Measurements from ENCODE around the gene ELL3.
A peak's percentile ranks its signal among the peaks of the same experiment; 100 is the strongest.
"Not testable (repeated sequence)": the region's sequence is repeated elsewhere in the genome, so short reads cannot be mapped to it uniquely, and the experiment has no call there.

ELL3 gene, protein sequence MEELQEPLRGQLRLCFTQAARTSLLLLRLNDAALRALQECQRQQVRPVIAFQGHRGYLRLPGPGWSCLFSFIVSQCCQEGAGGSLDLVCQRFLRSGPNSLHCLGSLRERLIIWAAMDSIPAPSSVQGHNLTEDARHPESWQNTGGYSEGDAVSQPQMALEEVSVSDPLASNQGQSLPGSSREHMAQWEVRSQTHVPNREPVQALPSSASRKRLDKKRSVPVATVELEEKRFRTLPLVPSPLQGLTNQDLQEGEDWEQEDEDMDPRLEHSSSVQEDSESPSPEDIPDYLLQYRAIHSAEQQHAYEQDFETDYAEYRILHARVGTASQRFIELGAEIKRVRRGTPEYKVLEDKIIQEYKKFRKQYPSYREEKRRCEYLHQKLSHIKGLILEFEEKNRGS

DNA sequence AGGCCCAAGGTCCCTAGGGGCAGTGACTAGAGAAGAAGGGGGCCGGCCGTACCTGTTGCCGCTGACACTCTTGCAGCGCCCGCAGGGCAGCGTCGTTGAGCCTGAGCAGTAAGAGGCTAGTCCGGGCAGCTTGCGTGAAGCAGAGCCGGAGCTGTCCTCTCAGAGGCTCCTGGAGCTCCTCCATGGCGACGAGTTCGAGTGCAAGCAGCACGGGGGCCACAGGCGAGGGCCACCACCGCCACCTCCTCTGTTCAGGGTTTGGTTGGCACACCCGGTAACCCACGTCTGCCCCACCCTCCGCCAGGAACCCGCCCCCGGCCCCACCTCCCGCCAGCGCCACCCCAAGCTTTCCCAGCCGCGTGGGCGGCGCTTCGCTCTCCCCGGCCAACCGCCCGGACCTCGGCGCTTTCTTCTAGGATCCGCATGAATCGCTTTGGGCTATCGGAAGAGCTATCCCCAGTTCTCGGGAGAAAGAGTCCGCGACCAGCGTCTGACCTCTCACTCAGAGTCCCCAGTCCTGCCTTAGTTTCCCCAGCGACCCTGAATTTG lies at the start of gene ELL3:
Gene ELL3, minus strand, starts transcription at position 249 of the 549 bp plus-strand sequence. Its CDS starts 65 bp downstream, at position 184.
- DNase-seq: peak; percentile 34

DNA sequence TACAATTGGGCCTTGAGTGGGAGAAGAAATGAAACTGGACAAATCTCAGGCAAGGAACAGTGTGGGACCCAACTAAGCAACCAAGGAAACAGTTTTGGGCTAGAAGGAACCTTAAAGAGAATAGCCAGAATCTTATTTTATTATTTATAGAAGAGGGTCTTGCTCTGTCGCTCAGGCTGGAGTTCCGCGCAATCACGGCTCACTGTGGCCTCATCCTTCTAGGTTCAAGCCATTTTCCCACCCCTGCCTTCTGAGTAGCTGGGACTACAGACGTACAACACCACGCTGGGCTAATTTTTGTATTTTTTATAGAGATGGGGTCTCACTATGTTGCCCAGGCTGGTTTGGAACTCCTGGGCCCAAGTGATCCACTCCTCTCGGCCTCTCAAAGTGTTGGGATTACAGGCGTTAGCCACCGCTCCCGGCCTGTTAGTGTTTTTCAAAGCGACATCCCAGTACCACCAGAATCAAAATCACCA lies 49.3 kb upstream of the ELL3 start:
- DNase-seq: no peak

- not testable (repeated sequence) for DNase-seq
Measured at GRCh38 chr15:43825305-43825704, 48.5 kb upstream of the ELL3 start.

DNA sequence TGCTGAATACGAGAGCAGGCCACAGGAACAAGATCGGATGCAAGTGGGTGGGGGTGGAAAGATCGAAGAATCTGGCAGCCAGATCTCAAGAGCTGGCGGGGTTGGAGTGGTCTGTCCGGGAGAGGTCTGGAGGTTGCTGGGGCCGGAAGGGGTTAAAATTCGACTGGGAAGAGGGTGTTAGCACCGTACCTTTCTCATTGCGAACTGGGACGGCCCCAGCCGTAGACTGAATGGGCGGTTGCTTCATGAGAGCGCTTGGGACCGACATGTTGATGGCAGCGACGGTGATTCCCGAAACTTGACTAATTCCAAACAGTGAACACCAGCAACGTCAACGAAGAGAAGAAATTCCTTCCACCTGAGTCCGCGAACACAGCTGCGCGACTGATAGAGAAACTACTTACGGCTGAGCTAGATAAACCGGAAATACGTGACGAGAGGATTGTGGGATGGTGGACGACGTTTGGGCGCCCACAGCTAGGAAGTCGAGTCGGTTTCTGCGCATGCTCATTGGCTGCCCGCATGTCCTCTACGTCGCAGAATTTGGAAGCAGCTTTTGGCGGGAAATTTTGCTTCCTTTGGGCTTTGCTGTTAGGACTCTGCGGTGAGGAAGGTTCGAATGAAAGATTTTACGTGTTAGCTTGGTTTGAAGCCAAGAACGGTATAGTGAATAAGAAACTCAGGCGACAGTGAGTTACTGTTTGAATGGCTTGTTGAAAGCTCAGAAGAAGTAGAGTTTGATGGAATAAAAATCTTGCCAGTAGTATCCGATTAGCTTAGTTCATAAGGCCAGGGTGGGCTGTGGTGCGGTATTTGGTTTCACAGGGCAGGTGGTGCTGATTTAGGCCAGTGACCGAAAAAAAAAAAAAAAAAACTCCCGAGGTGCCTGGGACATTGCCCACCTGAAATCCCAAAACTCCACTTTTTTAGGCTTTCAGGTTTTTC lies 47.8 kb upstream of the ELL3 start, which contains the start of gene MFAP1:
Gene MFAP1, minus strand, starts transcription at position 389 of the 945 bp plus-strand sequence. Its CDS starts 121 bp downstream, at position 268.
- peak; percentile 97 for DNase-seq

DNA sequence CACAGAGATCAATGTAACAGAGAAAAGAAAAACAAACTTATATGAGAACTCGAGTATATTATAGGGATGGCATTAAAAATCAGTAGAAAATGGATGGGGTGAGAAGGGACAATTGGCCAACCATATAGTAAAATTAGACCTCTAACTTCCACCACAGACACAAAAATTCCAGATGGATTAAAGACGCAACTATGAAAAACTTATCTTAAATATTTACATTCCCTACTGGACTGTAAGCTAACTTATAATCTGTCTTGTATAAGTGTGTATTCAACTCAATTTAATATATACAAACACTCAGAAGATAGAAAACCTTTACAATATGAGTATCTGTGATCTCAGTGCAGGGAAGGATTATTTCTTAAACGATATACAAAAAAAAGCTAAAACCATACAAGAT lies 44.7 kb upstream of the ELL3 start:
- no peak for DNase-seq

DNA sequence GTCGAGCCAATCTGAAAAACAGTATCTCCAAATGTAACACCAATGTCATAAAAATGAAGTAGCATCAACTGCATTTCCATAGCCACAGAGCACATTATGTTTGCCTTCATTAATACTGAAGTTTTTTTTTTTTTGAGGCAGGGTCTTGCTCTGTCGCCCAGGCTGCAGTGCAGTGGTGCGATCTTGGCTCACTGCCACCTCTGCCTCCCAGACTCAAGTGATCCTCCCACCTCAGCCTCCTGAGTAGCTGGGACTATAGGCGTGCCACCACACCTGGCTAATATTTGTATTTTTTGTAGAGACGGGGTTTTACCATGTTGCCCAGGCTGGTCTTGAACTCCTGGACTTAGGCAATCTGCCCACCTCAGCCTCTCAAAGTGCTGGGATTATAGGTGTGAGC lies 38.3 kb upstream of the ELL3 start:
- not testable (repeated sequence) for DNase-seq

DNA sequence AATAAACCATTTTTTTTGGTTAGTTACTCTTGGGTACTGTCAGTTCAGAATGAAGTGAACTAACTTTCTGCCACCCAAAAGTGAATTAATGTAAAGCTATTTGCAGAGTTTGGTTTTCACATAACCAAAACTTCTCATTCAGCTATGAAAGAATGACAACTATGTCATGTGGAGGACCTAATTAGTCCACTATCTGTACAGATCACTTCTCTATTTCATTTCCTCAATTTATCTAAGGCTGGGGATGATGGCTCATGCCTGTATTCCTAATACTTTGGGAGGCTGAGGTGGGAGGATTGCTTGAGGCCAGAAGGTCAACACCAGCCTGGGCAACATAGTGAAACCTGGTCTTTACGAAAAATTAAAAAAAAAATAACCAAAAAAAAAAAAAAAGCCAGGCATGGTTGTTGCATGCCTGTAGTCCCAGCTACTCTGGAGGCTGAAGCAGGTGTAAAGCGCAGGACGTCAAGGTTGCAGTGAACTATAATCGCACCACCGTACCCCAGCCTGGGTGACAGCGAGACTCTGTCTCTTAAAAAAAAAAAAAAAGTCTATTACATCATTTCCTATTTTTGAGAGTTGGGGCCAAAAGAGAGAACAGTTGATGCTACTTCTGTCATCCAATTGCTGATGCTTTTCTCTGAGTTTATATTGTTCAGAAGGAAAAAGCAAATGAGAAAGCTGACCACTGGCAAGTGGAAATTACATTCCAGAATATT lies 32.4 kb upstream of the ELL3 start:
- no peak for DNase-seq

DNA sequence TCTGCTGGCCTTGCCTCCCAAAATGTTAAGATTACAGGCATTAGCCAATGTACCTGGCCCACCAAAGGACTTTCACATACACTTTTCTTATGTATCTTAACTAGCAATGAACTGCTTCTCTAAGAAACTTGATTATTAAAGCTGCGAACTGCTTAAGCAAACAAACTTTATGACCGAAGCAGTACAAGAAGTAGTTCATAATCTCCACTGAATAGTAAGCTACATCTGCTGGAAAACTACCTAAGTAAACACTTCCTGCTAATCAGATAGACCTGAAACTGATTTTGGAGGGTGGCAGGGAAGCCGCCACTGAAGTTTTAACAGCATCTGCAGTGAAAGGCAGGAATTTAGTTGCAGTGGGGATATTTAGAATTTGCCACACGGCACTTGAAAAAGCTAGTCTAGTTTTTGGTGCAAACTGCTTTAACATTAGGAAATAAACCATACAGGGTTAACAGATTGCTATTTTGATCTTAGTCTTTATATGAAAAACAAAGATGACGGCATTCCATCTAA lies 31.7 kb upstream of the ELL3 start:
- DNase-seq: no peak

DNA sequence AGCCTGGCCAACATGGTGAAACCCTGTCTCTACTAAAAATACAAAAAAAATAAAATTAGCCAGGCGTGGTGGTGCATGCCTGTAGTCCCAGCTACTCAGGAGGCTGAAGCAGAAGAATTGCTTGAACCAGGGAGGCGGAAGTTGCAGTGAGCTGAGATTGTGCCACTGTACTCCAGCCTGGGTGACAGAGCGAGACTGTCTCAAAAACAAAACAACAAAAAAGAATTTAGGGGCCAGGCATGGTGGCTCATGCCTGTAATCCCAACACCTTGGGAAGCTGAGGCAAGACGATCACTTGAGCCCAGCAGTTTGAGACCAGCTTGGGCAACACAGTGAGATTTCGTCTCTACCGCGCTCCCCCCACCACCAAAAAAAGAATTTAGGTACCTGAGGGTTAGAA lies 25.9 kb upstream of the ELL3 start:
- DNase-seq: not testable (repeated sequence)

DNA sequence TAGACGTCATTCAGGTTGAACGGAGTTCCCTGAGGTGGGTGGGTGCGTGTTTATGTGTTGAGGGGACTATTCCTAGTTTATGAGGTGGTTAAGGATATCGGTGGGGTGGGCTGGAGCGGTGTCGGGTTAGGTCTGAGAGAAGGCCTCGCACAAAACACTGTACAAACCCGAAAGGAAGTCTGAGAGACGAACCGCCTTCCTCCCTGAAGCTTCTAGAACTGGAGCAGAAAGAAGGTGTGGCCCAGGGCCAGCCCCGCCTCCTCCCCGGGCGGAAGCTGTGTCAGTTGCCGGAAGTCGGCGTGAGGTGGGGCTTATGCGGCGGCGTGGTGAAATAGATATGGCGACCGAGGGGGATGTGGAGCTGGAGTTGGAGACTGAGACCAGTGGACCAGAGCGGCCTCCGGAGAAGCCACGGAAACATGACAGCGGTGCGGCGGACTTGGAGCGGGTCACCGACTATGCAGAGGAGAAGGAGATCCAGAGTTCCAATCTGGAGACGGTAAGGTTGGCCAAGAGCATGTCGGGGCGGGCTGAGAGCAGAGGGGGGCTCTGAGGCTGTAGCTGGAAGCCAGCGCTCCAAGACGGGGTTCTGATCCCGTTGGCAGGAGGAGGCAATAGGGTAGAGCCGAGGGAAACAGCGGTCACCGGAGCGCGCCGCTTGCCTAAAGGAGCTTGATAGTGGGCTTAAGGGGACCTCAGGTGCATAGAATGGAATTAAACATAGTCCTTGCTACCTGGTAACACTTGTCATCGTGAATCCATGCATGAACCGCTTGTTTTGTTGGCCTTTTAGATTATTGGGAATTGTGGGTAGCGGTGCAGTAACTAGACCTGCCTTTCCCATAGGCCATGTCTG lies 23.7 kb upstream of the ELL3 start, which contains the start of gene HYPK:
Gene HYPK, plus strand, starts transcription at position 314 of the 856 bp plus-strand sequence. Its CDS starts 24 bp downstream, at position 338.
- DNase-seq: peak; percentile 61

GRCh38 chr15:43799945-43800285 lies 23.1 kb upstream of the ELL3 start, which contains the start of gene SERINC4:
SERINC4 (minus strand) TSS chr15:43800220; CDS start chr15:43799986, 234 bp downstream.
- DNase-seq: peak; percentile 8

DNA sequence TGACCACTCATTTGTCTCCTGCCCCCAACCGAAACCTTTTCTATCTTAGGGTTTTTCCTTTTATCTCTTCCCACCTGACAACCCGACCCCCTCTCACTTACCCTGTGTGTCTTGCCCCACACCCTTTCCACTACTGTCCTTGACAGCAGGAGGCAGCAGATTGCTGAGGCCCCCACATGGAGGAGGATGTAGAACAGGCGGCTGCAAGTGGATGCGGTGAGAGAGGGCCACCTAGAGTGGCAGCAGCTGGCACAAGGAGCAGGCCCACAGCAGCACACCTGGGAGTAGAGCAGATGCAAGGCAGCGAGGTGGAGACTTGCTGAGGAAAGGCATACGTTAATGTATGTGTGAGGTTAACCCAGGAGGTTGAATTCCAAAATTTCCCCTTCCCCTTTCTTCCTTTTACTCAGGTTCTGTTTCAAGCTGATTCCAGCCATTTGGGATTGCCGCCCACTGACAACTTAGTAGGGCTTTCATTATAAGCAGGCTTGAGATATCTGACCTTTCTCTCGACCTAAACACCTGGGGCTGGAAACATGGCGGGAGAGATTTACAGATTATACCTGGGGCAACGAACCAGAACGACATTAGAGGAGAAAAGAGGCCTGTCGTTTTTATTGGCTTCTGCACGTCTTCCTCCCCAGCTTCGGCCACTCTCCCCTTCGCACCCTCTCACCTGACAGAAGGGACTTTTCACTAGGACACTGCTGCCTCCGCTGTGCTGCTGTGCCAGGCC lies 22.6 kb upstream of the ELL3 start:
- peak; percentile 88 for DNase-seq

DNA sequence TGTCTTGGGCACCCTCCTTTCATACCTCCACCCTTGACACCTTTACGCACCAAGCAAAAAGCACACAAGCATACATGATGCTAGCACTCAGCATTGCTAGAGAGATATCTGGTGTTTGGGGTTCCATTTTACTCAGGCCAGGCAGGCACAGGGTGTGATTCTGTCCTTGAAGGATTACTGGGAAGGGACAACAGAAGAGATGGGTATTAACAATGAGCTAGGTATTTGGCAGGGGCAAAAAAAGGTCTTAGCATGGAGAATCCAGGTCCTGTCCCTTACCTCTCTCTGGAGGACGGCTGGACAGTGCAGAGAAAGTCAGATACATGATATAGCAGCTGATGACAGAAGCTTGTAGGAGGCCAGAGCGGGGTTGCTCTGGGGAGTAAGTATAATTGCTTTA lies 19.8 kb upstream of the ELL3 start:
- no peak for DNase-seq

DNA sequence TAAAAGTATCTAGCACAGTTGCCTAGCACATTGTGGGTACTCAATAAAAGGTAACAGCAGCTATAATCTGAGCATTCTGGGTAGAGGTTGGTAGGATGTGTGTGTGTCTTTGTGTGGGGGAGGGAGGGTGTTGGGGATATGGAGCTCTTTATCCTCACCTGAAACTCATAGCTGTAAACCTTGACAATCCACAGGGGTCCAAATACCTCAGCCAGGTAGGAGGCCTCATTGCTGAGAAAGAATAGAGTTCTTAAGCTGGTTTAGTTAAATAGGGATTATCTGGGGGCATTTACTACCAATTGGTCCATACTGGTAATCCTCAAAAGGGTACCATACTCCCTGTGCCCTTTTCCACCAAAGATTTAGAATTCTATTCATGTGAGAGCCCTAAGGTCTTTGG lies 19.2 kb upstream of the ELL3 start:
- no peak for DNase-seq

GRCh38 chr15:43795197-43795596 lies 18.4 kb upstream of the ELL3 start:
- no peak for DNase-seq

DNA sequence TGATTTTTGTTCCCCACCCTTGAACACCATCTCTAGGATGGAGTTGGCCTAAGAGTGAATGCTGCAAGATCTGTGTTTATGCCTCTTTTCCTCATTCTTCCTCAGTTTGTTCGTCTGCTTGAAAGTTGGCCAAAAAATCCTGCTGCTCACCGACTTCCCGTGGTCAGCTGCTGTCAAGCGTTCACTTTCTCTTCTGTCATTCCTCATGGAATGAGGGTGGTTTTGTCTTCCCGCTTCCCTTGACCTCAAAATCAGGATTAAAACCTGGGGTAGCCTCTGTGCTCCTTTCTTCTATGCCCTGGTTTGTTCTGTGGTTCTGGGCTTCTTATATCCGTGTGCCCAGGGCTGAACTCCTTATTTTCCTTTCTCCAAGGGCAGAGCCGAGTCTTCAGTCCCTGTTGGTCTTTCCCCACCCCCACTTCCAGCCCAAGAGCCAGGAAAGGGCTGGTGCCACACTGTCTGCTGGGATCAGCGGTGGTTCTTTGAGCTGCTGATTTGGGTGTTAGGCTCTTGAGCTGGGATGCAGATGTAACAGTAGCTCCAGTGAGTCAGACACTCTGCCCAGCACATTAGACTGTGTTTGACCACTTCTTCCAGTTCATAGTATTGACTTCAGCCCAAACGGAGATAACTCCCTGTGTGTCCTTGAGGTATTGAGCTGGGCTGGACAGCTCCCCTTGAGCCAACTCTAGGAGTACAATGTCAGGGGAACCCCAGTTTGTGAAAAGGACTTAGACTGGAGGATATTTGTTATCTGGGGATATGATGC lies 17.7 kb upstream of the ELL3 start:
- DNase-seq: no peak

DNA sequence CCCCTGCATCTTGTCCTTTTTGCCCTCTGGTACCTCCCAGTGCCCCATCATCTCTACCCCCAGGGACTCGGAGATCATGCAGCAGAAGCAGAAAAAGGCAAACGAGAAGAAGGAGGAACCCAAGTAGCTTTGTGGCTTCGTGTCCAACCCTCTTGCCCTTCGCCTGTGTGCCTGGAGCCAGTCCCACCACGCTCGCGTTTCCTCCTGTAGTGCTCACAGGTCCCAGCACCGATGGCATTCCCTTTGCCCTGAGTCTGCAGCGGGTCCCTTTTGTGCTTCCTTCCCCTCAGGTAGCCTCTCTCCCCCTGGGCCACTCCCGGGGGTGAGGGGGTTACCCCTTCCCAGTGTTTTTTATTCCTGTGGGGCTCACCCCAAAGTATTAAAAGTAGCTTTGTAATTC lies 16.9 kb upstream of the ELL3 start:
- DNase-seq: no peak

DNA sequence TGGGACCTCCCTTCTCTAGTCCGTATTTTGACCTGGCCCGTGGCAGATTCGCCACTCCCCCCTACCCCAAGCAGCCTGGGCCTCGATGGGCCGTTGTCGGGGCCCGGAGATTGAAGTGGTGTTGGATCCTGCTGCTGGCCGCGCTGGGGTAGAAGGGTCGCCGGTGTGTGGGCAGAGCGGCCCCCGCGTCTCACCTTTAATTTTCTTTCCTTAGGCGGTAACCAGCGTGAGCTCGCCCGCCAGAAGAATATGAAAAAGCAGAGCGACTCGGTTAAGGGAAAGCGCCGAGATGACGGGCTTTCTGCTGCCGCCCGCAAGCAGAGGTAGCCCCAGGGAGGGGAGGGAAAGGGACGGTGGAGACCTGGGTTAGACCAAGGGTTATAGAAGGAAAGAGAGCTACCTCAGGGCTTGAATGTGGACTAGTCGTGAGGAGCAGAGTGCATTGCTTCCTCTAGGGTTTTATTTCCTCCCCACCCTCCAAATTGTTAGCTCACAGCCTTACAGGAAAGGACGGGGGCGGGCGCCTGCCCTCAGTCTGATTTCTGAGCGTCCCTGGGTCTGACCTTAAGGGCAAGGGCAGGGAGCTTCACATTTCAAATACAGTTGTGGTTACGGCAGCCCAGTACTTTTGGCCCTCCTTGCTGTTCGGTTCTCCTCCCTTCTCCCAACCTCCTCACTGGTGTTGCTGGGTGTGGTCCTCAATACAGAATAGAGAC lies 16.2 kb upstream of the ELL3 start:
- DNase-seq: no peak

All from NCI-H524 treated with DMSO at 0.1 percent for 48 hours (cell line).